Gastroesophageal sphincter (tissue), 4 donors: Measurements from ENCODE around the gene FAM3B. TPM values are rescaled to one million over a fixed set of nuclear protein-coding genes. Genes with fewer than 3 reads are reported as not detected.

Experiments used
- ATAC-seq: fragments of 150-250 bp; one replicate; pipeline ENCODE4 v1.9.1; 2016; ENCODE audit warnings: mild to moderate bottlenecking, moderate library complexity
- H3K27ac ChIP-seq, 4 donors: fragments of 200-600 bp; sonication (generic) in 3 of 4; 1 replicate in 3 of 4; 2 replicates in 1 of 4; pipeline ENCODE4 v1.5.1; 2016 to 2019
- H3K27me3 ChIP-seq: fragments of 200-600 bp; sonication (generic); one replicate; pipeline ENCODE4 v1.5.1; 2019
- H3K36me3 ChIP-seq, 2 donors: fragments of 200-600 bp; sonication (generic); one replicate each; pipeline ENCODE4 v1.5.1; 2019; ENCODE audit warnings: control low read depth in 1 of 2
- H3K4me1 ChIP-seq, 3 donors: fragments of 200-600 bp; sonication (generic); 1 replicate in 2 of 3; 2 replicates in 1 of 3; pipeline ENCODE4 v1.5.1; 2016 to 2019; ENCODE audit warnings: control low read depth in 2 of 3
- H3K4me3 ChIP-seq, 2 donors: fragments of 200-600 bp; sonication (generic); one replicate each; pipeline ENCODE4 v1.5.1; 2019; ENCODE audit warnings: mild to moderate bottlenecking in 1 of 2, moderate library complexity in 1 of 2
- H3K9me3 ChIP-seq, 3 donors: fragments of 200-600 bp; sonication (generic); one replicate each; pipeline ENCODE4 v1.5.1; 2017 to 2019; ENCODE audit warnings: control low read depth in 2 of 3
- EP300 ChIP-seq: sonication (generic); formaldehyde crosslinking; IDR thresholded peaks from one replicate; pipeline ENCODE4 v1.6.1; 2017; ENCODE audit warnings: antibody characterized with exemption, mild to moderate bottlenecking
- POLR2A ChIP-seq, 2 donors: fragments of 450-650 bp; IDR thresholded peaks; one replicate each; pipeline ENCODE4 v1.6.1; 2017; ENCODE audit warnings: antibody characterized with exemption in 2 of 2, mild to moderate bottlenecking in 2 of 2, moderate library complexity in 1 of 2
- POLR2AphosphoS5 ChIP-seq: sonication (generic); formaldehyde crosslinking; IDR thresholded peaks from one replicate; pipeline ENCODE4 v1.6.1; 2017; ENCODE audit warnings: antibody characterized with exemption
- WGBS, 2 donors: methylation state at CpG; one replicate each; pipeline ENCODE4 v1.1.5; 2018; ENCODE audit warnings: low coverage in 1 of 2; 5-methylcytosine and 5-hydroxymethylcytosine counted together
- total RNA-seq, 4 donors: library from RNA; depleted of rRNA; stranded (reverse); fragments of >200 nt; gene quantifications; one replicate each; pipeline ENCODE4 v1.1.0, GENCODE V29; 2016
- TF ChIP-seq, protein P1 (sequence below), 4 experiments: fragments of 200-600 bp in 2 of 4; fragments of 450-650 bp in 2 of 4; sonication (generic) in 1 of 4; IDR thresholded peaks; one replicate each; pipeline ENCODE4 v1.5.1; 2017 to 2019; ENCODE audit warnings: antibody characterized with exemption in 4 of 4, mild to moderate bottlenecking in 2 of 4, moderate library complexity in 2 of 4

The FAM3B gene
- total RNA-seq, 4 donors from 2014 or later: 0.31 to 7.1 TPM; not detected in 2

DNA sequence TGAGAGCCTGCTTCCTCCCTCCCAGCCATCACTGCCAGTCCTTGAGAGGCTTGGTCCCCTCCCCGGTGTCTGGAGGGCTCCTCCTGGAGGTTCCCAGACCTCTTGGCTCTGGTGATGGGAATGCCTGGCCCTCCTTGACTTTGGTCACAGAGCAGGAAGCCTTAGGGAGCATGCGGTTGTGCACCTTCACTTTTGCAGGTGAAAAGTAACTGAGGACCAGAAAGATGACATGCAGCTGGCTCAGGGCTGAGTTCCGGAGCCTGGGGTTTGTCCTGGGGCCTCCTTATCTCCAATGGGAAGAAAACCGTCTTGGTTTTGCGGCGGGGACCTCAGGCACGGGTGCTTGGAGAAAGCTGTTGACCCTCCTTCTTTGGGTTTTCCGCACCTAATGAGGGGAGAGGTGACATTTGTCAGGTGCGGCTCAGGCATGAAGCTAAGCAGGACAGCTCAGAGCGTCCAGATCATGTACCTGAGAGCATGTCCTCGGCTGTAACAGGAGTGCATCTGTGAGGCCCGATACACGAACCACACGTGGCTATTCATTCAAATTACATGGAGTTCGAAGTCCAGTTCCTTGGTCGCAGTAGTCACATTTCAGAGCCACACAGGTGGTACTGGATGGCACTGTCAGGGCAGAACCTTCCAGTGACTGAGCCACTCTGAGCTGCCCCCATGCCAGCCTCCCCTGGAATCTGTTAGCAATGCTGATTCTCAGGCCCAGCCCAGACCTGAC is 44.6 kb downstream of the FAM3B start:
- no peaks in the 10 kb centered on the region for H3K9me3 ChIP-seq
- ATAC-seq: no peak
- H3K4me3 ChIP-seq: peak overlapping the region in 1 of 2 donors; percentile 49
- peak overlapping the region in 3 of 4 donors; percentile 53 to 85 (median 81) for H3K27ac ChIP-seq
- 95 to 100% methylated on average over 3 to 4 of the region's 16 CpGs for WGBS, 2 donors
- H3K4me1 ChIP-seq: peaks cover 0 to 45% (median 0%) of the 10 kb centered on the region in 3 donors
- peaks cover 17% of the 10 kb centered on the region for H3K27me3 ChIP-seq
- no peaks in the 10 kb centered on the region for H3K36me3 ChIP-seq
- no peak for TF ChIP-seq POLR2AphosphoS5
- no peak for TF ChIP-seq POLR2A (IDR thresholded peaks at IDR 0.05)
- TF ChIP-seq, protein P1, sequence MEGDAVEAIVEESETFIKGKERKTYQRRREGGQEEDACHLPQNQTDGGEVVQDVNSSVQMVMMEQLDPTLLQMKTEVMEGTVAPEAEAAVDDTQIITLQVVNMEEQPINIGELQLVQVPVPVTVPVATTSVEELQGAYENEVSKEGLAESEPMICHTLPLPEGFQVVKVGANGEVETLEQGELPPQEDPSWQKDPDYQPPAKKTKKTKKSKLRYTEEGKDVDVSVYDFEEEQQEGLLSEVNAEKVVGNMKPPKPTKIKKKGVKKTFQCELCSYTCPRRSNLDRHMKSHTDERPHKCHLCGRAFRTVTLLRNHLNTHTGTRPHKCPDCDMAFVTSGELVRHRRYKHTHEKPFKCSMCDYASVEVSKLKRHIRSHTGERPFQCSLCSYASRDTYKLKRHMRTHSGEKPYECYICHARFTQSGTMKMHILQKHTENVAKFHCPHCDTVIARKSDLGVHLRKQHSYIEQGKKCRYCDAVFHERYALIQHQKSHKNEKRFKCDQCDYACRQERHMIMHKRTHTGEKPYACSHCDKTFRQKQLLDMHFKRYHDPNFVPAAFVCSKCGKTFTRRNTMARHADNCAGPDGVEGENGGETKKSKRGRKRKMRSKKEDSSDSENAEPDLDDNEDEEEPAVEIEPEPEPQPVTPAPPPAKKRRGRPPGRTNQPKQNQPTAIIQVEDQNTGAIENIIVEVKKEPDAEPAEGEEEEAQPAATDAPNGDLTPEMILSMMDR (IDR thresholded peaks at IDR 0.05): no peak
- no peak for TF ChIP-seq EP300

DNA sequence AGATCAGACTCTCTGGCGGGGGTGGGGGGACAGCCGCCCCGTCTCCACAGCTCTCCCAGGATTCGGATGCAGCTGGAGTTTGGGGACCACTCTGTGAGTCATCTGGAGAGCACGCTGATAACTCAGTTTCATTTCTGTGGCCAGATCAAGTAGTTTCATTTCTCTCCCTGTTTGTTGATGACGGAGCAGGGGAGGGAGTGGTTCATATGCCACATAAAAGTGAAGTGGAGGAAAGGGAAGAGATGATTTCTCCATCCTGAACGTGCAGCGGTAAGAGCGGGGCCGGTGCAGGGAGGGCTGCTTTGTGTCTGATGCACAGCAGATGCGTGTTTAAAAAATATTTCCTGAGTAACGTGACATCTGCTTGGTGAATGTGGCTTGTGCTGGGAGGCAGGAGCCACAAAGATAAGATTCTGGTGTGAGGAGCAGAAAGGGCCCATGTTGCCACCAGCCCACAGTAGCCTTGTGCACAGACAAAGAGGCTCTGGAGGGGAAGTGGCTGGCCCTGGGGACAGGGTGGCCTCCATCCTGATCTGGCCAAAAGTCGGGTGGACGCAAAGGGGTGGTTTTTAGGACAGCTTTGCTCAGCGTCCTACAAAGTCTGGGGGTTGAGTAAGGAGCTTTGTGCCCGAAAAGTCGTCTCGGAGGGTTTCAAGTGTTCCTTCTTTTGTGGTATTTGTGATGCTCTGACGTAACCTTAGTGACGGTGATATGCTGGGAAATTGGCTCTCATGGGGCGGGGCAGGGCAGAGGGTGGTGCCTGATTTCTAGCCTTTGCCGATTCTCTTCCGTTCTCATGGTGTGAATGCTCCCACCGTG is 45.4 kb downstream of the FAM3B start, which contains the start of gene MX2:
Gene MX2, plus strand, starts transcription at position 242 of the 819 bp plus-strand sequence. CDS start 14,880 bp downstream, outside the sequence.
- H3K36me3 ChIP-seq: no peaks in the 10 kb centered on the region
- TF ChIP-seq POLR2A (IDR thresholded peaks at IDR 0.05) (peak in 1 of 2 donors; percentile 44), POLR2AphosphoS5 (peak; percentile 33)
- TF ChIP-seq, protein P1 (IDR thresholded peaks at IDR 0.05): no peak
- peak; percentile 74 for ATAC-seq
- H3K9me3 ChIP-seq: no peaks in the 10 kb centered on the region
- peak within 1 kb of the TSS; percentile 43 to 85 (median 67) for H3K27ac ChIP-seq
- peaks cover 0 to 45% (median 0%) of the 10 kb centered on the region in 3 donors for H3K4me1 ChIP-seq
- peaks cover 17% of the 10 kb centered on the region for H3K27me3 ChIP-seq
- H3K4me3 ChIP-seq: peak within 1 kb of the TSS; percentile 6 to 49
- 54 to 64% methylated on average over 16 to 18 of the region's 24 CpGs for WGBS, 2 donors

DNA sequence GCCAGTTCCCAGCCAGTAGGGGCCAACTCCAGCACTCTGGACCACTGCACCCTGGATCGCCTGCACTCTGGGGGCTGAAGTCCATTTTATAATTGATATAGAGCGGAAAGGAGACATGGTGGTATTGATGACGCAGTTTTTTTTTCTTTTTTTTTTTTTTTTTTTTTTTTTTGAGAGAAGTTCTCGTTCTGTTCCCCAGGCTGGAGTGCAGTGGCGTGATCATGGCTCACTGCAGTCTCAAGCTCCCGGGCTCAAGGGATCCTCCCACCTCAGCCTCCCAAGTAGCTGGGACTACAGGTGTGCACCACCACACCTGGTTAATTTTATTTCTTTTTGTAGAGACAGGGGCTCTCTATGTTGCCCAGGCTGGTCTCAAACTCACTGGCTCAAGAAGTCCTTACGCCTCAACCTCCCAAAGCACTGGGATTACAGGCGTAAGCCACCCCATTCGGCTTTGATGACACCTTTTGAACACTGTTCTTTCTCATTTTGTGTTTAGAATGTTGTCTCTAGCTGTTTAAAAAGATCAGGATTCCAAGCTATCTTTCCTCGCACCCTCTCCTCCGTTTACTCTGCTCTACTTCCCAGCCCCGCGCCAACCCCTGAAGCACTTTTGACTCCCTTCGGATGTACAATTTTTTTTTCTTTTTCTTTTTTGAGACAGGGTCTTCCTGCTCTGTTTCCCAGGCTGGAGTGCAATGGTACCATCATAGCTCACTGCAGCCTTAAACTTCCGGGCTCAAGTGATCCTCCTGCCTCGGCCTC is 46.2 kb downstream of the FAM3B start:
- Histone ChIP-seq H3K27ac (peak overlapping the region in 3 of 4 donors; percentile 53 to 85 (median 81)), H3K4me3 (peak overlapping the region in 1 of 2 donors; percentile 49)

More for the DNA sequence above, 46.2 kb downstream of the FAM3B start:
- 91 to 95% methylated on average over 10 to 11 of the region's 16 CpGs for WGBS, 2 donors
- ATAC-seq: no peak
- peaks cover 17% of the 10 kb centered on the region for H3K27me3 ChIP-seq
- H3K4me1 ChIP-seq: peaks cover 0 to 48% (median 0%) of the 10 kb centered on the region in 3 donors
- no peaks in the 10 kb centered on the region for H3K9me3 ChIP-seq
- no peak for TF ChIP-seq POLR2A (IDR thresholded peaks at IDR 0.05)
- TF ChIP-seq, protein P1 (IDR thresholded peaks at IDR 0.05): no peak
- no peak for TF ChIP-seq EP300
- no peak for TF ChIP-seq POLR2AphosphoS5
- H3K36me3 ChIP-seq: no peaks in the 10 kb centered on the region
